Vagina (tissue), 2 donors: ENCODE measurements around the gene NDUFS2.

Experiments
- POLR2A ChIP-seq, 2 donors: fragments of 450-650 bp; IDR thresholded peaks; one replicate each; pipeline ENCODE4 v1.6.1; 2017; ENCODE audit warnings: antibody characterized with exemption in 2 of 2, mild to moderate bottlenecking in 2 of 2, moderate library complexity in 2 of 2
- TF ChIP-seq, protein P1 (sequence below), 3 experiments: fragments of 450-650 bp in 2 of 3; fragments of 200-600 bp in 1 of 3; sonication (generic) in 1 of 3; IDR thresholded peaks; one replicate each; pipeline ENCODE4 v1.5.1; 2017 to 2019; ENCODE audit warnings: antibody characterized with exemption in 3 of 3, mild to moderate bottlenecking in 2 of 3, moderate library complexity in 2 of 3

DNA sequence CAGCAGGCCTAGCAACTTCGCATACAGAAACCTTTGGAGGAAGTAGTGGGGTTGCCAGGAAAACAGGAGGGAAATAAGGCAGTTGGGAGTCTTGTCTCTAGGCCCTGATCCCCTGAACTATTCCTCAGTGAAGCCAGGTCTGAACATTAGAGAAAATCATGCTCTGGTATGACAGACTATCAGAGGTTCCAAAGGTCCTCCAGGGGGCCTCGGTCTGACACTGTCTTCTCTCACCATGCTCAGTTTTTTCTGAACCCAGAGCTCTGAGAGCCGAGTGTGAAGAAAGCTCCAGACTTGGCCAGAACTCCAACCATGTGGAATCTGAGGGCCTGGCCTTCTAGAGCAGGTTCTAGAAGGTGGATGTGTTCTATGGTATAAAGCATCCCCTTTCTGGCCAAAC is 27.7 kb downstream of the NDUFS2 start:
- TF ChIP-seq, protein P1, sequence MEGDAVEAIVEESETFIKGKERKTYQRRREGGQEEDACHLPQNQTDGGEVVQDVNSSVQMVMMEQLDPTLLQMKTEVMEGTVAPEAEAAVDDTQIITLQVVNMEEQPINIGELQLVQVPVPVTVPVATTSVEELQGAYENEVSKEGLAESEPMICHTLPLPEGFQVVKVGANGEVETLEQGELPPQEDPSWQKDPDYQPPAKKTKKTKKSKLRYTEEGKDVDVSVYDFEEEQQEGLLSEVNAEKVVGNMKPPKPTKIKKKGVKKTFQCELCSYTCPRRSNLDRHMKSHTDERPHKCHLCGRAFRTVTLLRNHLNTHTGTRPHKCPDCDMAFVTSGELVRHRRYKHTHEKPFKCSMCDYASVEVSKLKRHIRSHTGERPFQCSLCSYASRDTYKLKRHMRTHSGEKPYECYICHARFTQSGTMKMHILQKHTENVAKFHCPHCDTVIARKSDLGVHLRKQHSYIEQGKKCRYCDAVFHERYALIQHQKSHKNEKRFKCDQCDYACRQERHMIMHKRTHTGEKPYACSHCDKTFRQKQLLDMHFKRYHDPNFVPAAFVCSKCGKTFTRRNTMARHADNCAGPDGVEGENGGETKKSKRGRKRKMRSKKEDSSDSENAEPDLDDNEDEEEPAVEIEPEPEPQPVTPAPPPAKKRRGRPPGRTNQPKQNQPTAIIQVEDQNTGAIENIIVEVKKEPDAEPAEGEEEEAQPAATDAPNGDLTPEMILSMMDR (IDR thresholded peaks at IDR 0.05), result no peak
- TF ChIP-seq POLR2A (IDR thresholded peaks at IDR 0.05), result no peak
